ENCODE data around the gene NPIPB8.
"Not testable (repeated sequence)": the region's sequence is repeated elsewhere in the genome, so short reads cannot be mapped to it uniquely, and the experiment has no call there.

DNA sequence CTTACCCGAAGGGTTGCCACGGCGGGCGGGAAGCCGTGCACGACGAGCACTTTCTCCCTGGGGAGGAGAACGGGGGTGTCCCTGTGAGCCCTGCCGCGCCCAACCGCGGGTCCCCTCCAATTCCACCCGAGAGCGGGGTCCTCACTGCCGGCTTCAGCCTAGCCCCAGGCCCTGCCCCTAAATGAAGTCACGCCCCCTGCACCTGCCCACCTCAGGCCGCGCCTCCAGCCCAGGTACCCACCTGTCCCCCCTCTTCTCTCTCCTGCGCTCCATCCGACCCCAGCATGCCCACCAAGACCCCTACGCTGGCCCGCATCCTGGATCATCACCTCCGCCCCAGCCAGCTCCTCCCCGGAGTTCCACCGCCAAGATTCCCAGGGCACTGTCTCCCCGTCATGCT lies 24.0 kb upstream of the NPIPB8 start:
- TF ChIP-seq, protein P1, sequence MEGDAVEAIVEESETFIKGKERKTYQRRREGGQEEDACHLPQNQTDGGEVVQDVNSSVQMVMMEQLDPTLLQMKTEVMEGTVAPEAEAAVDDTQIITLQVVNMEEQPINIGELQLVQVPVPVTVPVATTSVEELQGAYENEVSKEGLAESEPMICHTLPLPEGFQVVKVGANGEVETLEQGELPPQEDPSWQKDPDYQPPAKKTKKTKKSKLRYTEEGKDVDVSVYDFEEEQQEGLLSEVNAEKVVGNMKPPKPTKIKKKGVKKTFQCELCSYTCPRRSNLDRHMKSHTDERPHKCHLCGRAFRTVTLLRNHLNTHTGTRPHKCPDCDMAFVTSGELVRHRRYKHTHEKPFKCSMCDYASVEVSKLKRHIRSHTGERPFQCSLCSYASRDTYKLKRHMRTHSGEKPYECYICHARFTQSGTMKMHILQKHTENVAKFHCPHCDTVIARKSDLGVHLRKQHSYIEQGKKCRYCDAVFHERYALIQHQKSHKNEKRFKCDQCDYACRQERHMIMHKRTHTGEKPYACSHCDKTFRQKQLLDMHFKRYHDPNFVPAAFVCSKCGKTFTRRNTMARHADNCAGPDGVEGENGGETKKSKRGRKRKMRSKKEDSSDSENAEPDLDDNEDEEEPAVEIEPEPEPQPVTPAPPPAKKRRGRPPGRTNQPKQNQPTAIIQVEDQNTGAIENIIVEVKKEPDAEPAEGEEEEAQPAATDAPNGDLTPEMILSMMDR (IDR thresholded peaks at IDR 0.05): not testable (repeated sequence)
- TF ChIP-seq POLR2A (IDR thresholded peaks at IDR 0.05): not testable (repeated sequence)
